GM21360 (cell line): ENCODE results near the gene M6PR.
A peak's percentile ranks its signal among the peaks of the same experiment; 100 is the strongest.

ENCODE experiments used
- ATAC-seq: cut with Tn5 transposase; IDR thresholded peaks from one replicate; pipeline ENCODE4 v1.9.1; 2021; ENCODE audit warnings: mild to moderate bottlenecking, moderate library complexity; ENCODE audit not compliant: unreplicated experiment

M6PR gene

GRCh38 chr12:8949342-8950220 lies at the start of gene M6PR:
TSS of gene M6PR (minus strand) at chr12:8949645. CDS start at chr12:8946404, 3,241 bp downstream.
- ATAC-seq = peak; percentile 82

GRCh38 chr12:8996682-8997405 lies 47.4 kb upstream of the M6PR start:
- ATAC-seq = peak; percentile 98

DNA sequence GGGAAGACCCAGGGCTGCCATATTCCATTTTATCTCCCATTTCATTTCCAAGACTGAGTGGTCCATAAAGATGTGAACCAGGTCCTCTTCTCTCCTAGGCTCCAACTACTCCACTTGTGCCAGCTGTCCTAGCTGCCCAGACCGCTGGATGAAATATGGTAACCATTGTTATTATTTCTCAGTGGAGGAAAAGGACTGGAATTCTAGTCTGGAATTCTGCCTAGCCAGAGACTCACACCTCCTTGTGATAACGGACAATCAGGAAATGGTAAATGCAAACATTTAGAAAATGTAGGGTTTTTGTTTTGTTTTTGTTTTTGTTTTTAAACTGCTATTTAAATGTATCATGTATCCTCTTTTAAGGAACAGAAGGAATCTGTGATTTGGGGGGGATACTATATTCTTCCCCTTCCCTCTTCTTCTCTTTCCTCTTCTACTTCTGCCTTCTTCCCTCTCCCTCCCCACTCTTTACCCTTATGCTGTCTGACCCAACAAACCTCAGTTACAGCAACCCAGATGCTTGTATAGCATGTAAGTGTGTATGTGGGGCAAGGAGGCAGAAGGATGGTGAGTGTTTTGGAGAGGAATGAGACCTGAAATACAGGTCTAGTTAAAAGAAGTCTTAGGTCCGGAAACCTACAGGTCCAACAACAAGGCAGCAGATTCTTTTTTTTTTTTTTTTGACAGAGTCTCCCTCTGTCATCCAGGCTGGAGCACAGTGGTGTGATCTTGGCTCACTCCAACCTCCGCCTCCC lies 45.8 kb upstream of the M6PR start:
- no peak for ATAC-seq

GRCh38 chr12:8993827-8994226 lies 44.4 kb upstream of the M6PR start:
- ATAC-seq = no peak

DNA sequence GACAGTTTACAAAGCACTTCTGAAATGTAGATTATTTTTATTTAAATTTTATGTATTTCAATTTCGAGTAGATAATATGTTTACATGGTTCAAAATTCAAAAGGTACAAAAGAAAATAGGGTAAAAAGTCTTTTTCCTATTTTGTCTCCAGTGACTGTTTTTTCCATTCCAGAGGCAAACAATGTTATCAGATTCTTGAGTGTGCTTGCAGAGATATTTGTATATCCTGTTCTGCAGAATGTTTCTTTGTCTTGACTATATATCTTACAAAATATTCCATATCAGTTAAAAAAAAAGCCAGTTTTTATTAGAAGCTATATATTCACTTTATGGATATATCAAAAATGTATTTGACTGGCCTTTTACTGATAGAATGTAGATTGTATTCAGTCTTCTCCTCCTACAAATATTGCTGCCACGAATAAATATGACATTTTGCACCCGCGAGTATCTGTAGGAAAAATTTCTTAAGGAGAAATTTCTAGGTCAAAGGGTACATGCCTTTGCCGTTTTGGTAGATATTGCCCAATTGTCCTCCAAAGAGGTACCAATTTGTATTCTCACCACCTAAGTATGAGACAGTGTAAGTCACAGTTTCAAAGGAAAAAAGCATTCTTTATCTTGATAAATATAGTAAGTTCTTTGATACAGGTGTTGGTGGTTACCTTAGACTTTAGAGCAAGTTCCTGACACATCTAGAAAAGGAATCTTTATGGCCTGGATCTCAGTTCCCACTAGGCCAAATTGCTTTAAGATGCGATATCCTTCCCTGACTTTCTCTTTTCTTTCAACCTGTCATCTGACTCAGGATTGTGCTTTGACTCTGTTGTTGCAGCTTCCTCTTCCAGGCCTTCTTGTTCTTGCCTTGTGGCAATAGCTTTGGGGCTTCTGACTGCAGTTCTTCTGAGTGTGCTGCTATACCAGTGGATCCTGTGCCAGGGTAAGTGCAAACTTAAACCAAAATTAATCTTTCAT lies 42.2 kb upstream of the M6PR start:
- ATAC-seq = no peak

GRCh38 chr12:8989413-8989812 lies 40.0 kb upstream of the M6PR start, which contains the start of gene KLRG1:
TSS of gene KLRG1 (plus strand) at chr12:8989546. CDS start at chr12:8989636, 90 bp downstream.
- no peak for ATAC-seq

GRCh38 chr12:8987685-8988084 lies 38.2 kb upstream of the M6PR start:
- ATAC-seq = no peak

DNA sequence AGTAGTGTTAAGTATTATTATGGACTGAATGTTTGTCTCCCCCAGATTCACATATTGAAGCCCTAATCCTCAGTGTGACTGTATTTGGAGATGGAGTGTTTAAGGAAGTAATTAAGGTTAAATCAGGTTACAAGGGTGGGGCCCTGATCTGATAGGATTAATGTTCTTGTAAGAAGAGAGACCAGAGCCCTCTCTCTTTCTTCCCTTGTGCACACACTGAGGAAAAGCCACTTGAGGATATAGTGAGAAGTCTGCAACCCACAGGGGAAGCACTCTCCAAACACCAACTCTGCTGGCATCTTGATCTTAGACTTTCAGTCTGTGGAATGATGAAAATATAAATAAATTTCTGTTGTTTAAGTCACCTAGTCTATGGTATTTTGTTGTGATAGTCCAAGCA lies 37.7 kb upstream of the M6PR start:
- ATAC-seq = no peak

DNA sequence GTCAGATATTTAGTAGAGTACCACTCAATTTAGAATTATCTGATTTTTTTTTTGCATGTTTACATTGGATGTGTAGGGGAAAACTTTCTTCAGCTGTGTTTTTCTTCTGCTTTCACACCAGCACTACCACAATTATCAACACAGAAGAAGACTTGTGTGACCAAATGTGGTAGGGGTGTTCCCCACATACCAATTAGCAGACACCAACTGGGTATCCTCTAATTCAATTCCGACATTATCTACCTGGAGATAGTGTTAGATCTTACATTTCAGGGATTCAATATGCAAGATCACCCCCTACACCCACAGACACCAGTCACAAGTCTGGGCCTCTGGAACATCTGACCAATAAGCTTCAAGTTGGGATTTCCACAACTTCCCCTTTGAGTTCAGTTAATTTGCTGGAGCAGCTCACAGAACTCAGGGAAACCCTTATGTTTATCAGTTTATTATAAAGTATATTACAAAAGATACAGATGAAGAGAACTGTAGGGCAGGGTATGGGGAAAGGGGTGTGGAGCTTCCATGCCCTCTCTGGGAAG lies 35.8 kb upstream of the M6PR start:
- no peak for ATAC-seq

DNA sequence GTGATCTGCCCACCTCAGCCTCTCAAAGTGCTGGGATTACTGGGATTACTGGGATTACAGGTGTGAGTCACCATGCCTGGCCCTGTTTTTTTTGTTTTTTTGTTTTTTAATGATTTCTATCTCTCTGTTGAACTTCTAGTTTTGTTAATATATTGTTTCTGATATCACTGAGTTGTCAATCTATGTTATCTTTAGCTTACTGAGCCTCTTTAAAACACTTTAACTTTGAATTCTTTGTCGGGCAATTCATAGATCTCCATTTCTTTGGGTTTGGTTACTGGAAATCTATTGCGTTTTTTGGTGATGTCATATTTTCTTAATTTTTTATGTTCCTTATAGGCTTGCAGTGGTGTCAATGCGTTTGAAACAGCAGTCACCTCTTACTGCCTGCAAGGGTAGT lies 30.7 kb upstream of the M6PR start:
- no peak for ATAC-seq

- no peak for ATAC-seq
Measured at GRCh38 chr12:8970432-8970831, 21.0 kb upstream of the M6PR start.

GRCh38 chr12:8969861-8970411 lies 20.5 kb upstream of the M6PR start:
- ATAC-seq = no peak

GRCh38 chr12:8968761-8969160 lies 19.3 kb upstream of the M6PR start:
- ATAC-seq = no peak

DNA sequence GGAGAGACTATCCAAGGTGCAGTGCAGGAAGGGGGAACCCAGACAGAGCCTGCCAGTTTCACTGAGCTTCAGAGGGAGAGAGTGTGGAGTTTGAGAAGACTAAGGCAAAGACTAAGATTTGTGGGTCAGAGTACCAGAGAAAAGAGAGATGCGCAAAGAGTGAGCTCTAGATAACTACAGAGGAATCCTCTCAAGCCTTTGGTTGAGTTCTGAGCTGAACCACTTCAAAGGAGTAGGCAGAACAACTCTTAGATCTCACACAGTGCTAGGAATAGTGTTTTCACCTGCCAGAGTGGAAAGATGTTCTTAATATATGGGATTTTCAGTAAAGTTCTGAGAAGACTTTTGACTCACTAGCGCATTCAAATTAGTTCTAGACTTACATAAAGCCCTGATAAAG lies 10.7 kb upstream of the M6PR start:
- ATAC-seq = no peak

- no peak for ATAC-seq
Measured at GRCh38 chr12:8958066-8958465, 8.6 kb upstream of the M6PR start.

- no peak for ATAC-seq
Measured at GRCh38 chr12:8957561-8957960, 8.1 kb upstream of the M6PR start.

DNA sequence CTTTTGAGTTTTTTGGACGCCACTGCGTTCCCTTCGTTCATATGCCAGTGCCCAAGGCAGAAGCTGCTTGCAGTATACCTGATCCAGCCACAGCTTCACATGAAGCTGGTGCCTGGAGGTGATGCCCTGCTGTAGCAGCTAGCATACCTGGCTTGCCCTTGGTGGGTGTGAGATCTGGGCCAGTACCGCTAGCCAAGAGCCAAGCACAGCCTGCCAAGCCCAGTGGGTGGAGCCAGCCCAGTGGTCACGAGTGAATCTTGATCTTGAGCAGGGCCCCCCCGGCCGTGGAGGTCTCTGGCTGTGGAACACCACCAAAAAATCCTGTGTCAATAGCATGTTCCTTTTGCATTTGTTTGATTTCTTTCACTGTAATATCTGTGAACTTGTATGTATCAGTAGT lies 7.3 kb upstream of the M6PR start:
- ATAC-seq = no peak

DNA sequence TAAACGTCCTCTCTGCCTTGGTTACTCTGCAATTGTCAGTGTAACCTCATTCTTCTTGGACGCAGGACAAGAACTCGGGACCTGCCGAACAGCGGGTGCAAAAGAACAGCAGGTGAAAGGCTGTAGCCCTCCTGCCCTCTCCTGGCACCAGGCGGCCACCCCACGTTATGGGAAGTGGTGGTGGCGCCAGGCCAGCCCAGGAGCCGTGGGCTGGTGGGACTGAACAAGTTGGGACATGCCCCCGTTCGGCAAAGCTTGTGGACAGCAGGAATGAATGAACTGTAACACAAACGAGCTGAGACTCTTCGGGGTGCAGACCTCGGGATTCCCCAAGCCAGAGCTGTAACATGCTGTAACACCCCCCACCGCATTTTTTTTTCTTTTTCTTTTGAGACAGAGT lies 6.6 kb upstream of the M6PR start:
- no peak for ATAC-seq

DNA sequence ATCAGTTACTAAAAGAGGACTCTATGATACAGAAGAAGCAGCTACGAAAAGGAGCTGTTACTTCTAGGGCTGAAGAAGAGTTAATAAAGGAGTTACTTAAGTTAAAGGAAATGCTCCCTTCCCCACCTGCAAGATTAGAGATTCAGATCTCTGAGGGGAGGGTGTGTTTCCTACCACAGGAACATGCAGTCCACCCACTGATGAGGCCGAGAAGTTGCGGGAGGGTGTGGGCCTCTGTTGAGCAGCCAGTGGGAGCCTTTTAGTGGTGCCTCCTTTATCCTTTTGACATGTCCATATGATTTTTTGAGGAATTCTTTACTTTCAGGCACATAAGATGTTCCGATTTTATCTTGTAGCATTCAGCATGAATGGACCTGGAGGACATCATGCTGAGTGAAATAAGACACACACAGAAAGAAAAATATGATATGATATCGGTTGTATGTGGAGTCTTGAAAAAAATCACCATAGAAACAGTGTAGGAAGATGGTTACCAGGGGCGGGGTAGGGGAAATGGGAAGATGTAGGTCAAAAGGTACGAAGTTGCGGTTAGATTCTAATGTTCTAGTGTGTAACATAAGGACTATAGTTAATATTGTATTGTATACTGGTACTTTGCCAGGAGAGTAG lies 4.4 kb upstream of the M6PR start:
- no peak for ATAC-seq
